Measurements from ENCODE around the gene INSL3.
"Not testable (repeated sequence)": the region's sequence is repeated elsewhere in the genome, so short reads cannot be mapped to it uniquely, and the experiment has no call there.

GRCh38 chr19:17798599-17798998 is 22.7 kb downstream of the INSL3 start:
- not testable (repeated sequence) for TF ChIP-seq JUND (IDR thresholded peaks at IDR 0.05; ENCODE audit: low read length); SRF (IDR thresholded peaks at IDR 0.05; ENCODE audit: low read depth, low read length); MAX (IDR thresholded peaks at IDR 0.05)

Data from H1 (cell line).